Left ventricle myocardium inferior (tissue), 1 donor: Measurements from ENCODE around the gene SOX15. TPM values are rescaled to one million over a fixed set of nuclear protein-coding genes. Genes with fewer than 3 reads are reported as not detected.
A peak's percentile ranks its signal among the peaks of the same experiment; 100 is the strongest.

ENCODE experiments used
- DNase-seq: peaks from one replicate; pipeline ENCODE4 v3.0.0-alpha.2; 2020
- H3K27ac ChIP-seq: fragments of 200-600 bp; replicated peaks from 2 replicates; pipeline ENCODE4 v1.8.0; 2021
- H3K27me3 ChIP-seq: fragments of 200-600 bp; 2 replicates; pipeline ENCODE4 v1.8.0; 2021; ENCODE audit warnings: low read depth
- H3K36me3 ChIP-seq: fragments of 200-600 bp; 2 replicates; pipeline ENCODE4 v1.8.0; 2021
- H3K4me1 ChIP-seq: fragments of 200-600 bp; 2 replicates; pipeline ENCODE4 v1.8.0; 2021
- H3K4me3 ChIP-seq: fragments of 200-600 bp; 2 replicates; pipeline ENCODE4 v1.8.0; 2021; ENCODE audit warnings: mild to moderate bottlenecking, moderate library complexity
- H3K9me3 ChIP-seq: fragments of 200-600 bp; replicated peaks from 2 replicates; pipeline ENCODE4 v1.8.0; 2021
- intact Hi-C: fragments of 100-400 bp; cut with micrococcal nuclease; formaldehyde crosslinking; loops from one replicate; pipeline ENCODE4 v1.11.0; 2022
- long read RNA-seq: library from polyadenylated mRNA; unstranded; transcript quantifications from one replicate; pipeline ENCODE4 v2.0.0, GENCODE V29; 2021
- total RNA-seq: library from RNA; stranded (reverse); fragmentation: NEBNext Ultra II Directional; extraction: Animal tissue kit (Norgen Biotek cat#: 25700); gene quantifications from one replicate; pipeline ENCODE4 v1.2.1, GENCODE V29; 2021
- TF ChIP-seq, protein P1 (sequence below): fragments of 200-600 bp; IDR thresholded peaks from 2 replicates; pipeline ENCODE4 v1.8.0; 2021; ENCODE audit warnings: antibody characterized with exemption, mild to moderate bottlenecking, borderline replicate concordance
- donor health status: DM: no; HTN: yes; CAD: no; lungs with severe emphysema.

The SOX15 gene
- total RNA-seq = 1.9 TPM
- long read RNA-seq, partial matches to known transcripts = 0 of 4 reads
- long read RNA-seq, other reads (novel, unspliced or antisense) = 0 of 4 reads

DNA sequence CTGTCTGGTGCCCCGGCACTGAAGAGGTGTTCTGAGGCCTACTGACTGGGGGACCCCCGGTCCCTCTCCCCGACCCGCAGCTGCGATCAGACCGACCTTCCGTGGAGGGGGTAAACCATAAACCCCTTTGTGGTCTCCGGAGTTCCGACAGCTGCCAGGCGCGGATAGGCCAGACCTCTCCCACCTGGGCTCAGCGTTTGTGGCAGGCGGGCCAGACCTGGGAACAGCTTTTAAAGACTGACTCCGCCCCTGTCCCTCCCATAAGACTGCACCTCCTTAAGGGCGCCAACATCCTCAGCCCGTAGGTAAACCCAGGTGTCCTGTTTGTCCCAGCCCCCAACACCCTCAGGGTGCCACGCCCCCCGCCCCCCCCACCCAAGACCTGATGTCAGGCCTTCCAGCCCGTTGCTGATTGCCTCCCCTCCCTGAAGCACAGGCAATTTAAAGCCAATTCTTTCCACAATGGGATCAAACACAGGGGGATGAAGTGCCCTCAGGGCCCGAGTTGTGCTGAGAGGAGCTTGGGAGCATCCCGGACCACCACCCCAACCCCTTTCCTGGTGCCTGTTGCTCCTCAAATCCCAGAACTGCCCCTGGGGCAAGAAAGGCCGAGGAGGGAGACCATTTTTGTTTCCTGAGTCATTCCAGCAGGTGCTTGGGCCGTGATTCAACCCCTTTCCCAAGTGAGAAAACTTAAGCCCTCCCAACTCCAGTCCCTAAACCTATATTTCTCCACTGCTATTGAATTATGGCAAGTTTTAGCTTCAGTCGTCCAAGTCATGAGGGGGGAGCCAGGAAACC lies at the start of gene SOX15:
Gene SOX15, minus strand, starts transcription at position 204 of the 801 bp plus-strand sequence. CDS start 418 bp downstream, outside the sequence.
- Histone ChIP-seq H3K27ac (peak within 1 kb of the TSS; percentile 83), H3K4me1 (peaks cover 38% of the 10 kb centered on the region), H3K9me3 (no peaks in the 10 kb centered on the region), H3K4me3 (peak within 1 kb of the TSS; percentile 63), H3K27me3 (no peaks in the 10 kb centered on the region), H3K36me3 (peaks cover 56% of the 10 kb centered on the region)
- TF ChIP-seq, protein P1, sequence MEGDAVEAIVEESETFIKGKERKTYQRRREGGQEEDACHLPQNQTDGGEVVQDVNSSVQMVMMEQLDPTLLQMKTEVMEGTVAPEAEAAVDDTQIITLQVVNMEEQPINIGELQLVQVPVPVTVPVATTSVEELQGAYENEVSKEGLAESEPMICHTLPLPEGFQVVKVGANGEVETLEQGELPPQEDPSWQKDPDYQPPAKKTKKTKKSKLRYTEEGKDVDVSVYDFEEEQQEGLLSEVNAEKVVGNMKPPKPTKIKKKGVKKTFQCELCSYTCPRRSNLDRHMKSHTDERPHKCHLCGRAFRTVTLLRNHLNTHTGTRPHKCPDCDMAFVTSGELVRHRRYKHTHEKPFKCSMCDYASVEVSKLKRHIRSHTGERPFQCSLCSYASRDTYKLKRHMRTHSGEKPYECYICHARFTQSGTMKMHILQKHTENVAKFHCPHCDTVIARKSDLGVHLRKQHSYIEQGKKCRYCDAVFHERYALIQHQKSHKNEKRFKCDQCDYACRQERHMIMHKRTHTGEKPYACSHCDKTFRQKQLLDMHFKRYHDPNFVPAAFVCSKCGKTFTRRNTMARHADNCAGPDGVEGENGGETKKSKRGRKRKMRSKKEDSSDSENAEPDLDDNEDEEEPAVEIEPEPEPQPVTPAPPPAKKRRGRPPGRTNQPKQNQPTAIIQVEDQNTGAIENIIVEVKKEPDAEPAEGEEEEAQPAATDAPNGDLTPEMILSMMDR = no peak
- intact Hi-C loops = no loop called here
- DNase-seq = no peak

DNA sequence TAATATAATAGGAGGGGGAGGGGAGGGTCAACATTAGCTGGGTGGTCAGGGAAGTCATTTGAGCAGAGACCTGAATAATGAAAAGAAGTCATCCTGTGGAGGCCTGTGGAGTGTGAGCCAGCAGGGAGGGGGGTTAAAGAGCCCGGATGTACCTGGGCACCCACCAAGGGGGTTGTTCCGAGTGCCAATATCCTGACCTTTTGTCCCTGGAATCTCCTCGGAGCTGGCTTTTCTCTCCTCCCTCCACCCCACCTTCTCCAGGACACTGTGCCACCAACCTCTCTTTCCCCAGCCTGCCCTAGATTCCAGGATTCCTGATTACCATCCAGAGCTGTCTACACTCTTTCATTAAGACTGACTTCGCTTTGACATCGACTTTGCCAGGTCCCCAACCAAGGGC lies 46.3 kb upstream of the SOX15 start:
- intact Hi-C loops = no loop called here

DNA sequence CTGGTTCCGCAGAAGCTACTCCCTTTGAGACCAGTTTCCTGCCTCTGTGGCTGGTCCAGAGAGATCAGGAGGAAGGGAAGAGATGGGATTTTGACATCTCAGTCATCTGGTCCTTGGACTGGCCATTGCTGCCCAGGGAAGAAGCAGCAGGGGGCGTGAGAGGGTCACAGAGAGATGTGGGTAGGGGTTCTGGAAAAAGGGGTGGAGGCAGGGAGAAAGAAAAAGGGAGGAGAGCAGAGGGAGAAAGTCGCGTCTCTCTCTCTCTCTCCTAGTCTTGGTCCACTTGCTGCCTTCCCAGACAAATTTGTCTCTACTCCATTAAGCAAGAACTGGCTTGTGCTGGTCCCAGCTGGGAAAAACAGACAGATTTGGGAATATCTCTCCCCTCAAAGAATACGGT lies 44.5 kb upstream of the SOX15 start:
- Histone ChIP-seq H3K27me3 (no peaks in the 10 kb centered on the region), H3K4me1 (peaks cover 7% of the 10 kb centered on the region), H3K9me3 (no peaks in the 10 kb centered on the region), H3K36me3 (no peaks in the 10 kb centered on the region), H3K4me3 (no peak overlapping the region), H3K27ac (no peak overlapping the region)
- intact Hi-C loops = loop anchor here (5.0 kb wide), 1 partner anchor 53 kb away; the partner anchor contains the start of genes TP53 and WRAP53
- DNase-seq = peak; percentile 46
- TF ChIP-seq, protein P1 = peak; percentile 58

More for the DNA sequence above, 46.3 kb upstream of the SOX15 start:
- no peaks in the 10 kb centered on the region for H3K27me3 ChIP-seq
- TF ChIP-seq, protein P1 = no peak
- no peaks in the 10 kb centered on the region for H3K36me3 ChIP-seq
- peaks cover 6% of the 10 kb centered on the region for H3K4me1 ChIP-seq
- no peak for DNase-seq
- no peak overlapping the region for H3K27ac ChIP-seq
- H3K9me3 ChIP-seq = no peaks in the 10 kb centered on the region
- H3K4me3 ChIP-seq = no peak overlapping the region

DNA sequence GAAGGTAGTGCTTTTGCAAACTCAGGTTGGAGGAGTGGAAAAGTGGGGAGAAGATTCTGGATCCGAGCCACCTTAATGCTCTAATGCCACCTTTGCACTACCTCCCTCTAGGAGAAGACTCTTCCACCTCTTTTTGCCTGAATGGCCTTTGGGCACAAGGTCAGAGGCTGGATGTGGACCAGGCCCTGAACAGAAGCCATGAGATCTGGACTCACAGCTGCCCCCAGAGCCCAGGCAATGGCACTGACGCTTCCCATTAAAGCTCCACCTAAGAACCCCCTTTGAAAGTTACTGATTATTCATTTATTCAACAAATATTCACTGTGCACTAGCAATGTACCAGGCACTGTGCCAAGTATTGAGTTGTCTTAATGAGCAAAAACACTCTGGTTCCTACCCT lies 43.2 kb upstream of the SOX15 start:
- TF ChIP-seq, protein P1 = no peak
- intact Hi-C loops = loop anchor here (5.0 kb wide), 1 partner anchor 54 kb away; the partner anchor contains the start of genes TP53 and WRAP53
- H3K9me3 ChIP-seq = no peaks in the 10 kb centered on the region
- no peaks in the 10 kb centered on the region for H3K36me3 ChIP-seq
- no peak for DNase-seq
- peaks cover 10% of the 10 kb centered on the region for H3K4me1 ChIP-seq
- H3K27me3 ChIP-seq = no peaks in the 10 kb centered on the region
- no peak overlapping the region for H3K4me3 ChIP-seq
- no peak overlapping the region for H3K27ac ChIP-seq

DNA sequence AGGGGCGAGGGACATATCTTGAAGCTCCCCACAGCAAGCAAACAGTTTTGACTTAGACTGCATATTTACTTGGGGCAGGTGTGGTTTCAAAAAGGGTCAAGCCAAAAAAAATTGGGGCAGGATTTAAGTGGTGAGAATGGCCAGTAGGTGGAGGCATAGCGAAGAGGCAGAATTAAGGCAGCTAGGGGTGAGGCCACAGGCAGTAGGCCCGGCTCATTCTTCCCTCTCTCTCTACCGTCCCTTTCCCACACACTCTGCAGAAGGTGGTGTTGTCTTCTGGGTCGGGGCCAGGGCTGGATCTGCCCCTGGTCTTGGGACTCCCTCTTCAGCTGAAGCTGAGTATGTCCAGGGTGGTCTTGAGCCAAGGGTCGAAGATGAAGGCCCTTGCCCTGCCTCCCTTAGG lies 42.6 kb upstream of the SOX15 start:
- no peaks in the 10 kb centered on the region for H3K36me3 ChIP-seq
- no peak for DNase-seq
- no peaks in the 10 kb centered on the region for H3K9me3 ChIP-seq
- intact Hi-C loops = loop anchor here (5.0 kb wide), 1 partner anchor 55 kb away; the partner anchor contains the start of genes TP53 and WRAP53
- no peak overlapping the region for H3K27ac ChIP-seq
- H3K4me3 ChIP-seq = no peak overlapping the region
- TF ChIP-seq, protein P1 = peak; percentile 56
- H3K4me1 ChIP-seq = peaks cover 15% of the 10 kb centered on the region
- no peaks in the 10 kb centered on the region for H3K27me3 ChIP-seq
